Ectodermal cell (in vitro differentiated cells): ENCODE measurements around the gene SDHA.
"Not testable (repeated sequence)": the region's sequence is repeated elsewhere in the genome, so short reads cannot be mapped to it uniquely, and the experiment has no call there.

Source experiments
- H3K27ac ChIP-seq: 2 replicates; pipeline ENCODE4 v1.7.0; 2013; ENCODE audit warnings: mild to moderate bottlenecking, low read depth, low read length; ENCODE audit not compliant: insufficient read depth, poor library complexity, severe bottlenecking
- H3K27me3 ChIP-seq: 2 replicates; pipeline ENCODE4 v1.7.0; 2013; ENCODE audit warnings: mild to moderate bottlenecking, low read length; ENCODE audit not compliant: insufficient read depth, control insufficient read depth, poor library complexity, severe bottlenecking
- H3K36me3 ChIP-seq: one replicate; pipeline ENCODE4 v1.7.0; 2013; ENCODE audit warnings: low read length; ENCODE audit not compliant: control insufficient read depth, insufficient read depth
- H3K4me1 ChIP-seq: one replicate; pipeline ENCODE4 v1.7.0; 2013; ENCODE audit warnings: low read length; ENCODE audit not compliant: control insufficient read depth, insufficient read depth
- H3K4me3 ChIP-seq: 2 replicates; pipeline ENCODE4 v1.7.0; 2013; ENCODE audit warnings: low read depth, low read length, control low read depth; ENCODE audit not compliant: insufficient read depth
- H3K9me3 ChIP-seq: 2 replicates; pipeline ENCODE4 v1.7.0; 2013; ENCODE audit warnings: mild to moderate bottlenecking, low read length, moderate library complexity; ENCODE audit not compliant: control insufficient read depth
- WGBS, 2 experiments: methylation state at CpG; one replicate each; pipeline ENCODE4 v1.1.7; 2013; ENCODE audit warnings: missing lambda C conversion rate in 2 of 2; 5-methylcytosine and 5-hydroxymethylcytosine counted together

SDHA gene

DNA sequence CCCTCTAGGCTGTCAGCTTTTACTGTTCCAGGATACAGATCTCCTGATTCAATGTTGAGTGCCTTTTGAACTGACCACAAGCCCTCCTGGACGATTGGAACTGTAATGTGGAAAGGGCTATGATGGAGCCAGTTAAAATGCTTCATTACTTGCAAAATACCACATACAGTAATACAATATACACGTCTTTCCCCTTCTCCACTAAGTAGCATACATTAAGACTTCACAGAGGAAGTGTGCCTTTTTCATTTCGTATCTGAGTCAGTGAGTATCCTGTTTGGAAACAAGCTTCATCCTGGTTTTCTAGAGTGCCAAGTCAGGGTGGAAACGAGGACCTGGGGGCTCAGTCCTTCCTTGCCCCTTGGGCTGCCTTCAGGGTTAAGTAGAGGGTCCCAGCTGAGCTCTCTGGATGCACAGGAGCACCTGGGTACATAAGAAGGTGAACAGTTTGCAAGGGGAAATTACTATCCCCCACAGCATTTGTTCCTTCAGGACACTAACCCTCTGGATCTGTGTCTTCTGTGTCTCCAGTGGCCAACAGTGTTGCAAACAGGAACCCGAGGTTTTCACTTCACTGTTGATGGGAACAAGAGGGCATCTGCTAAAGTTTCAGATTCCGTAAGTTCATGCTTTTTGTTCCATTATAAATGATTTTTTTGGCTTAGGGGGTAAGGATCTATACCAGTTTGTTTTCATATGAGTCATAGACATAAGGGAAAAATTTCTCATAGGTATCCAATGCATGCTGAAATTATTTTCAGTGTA lies 5.0 kb downstream of the SDHA start:
- peaks cover 11% of the 10 kb centered on the region for H3K36me3 ChIP-seq
- WGBS, 2 experiments: 87 to 91% methylated on average over 6 of the region's 6 CpGs
- not testable (repeated sequence) for H3K27ac ChIP-seq

DNA sequence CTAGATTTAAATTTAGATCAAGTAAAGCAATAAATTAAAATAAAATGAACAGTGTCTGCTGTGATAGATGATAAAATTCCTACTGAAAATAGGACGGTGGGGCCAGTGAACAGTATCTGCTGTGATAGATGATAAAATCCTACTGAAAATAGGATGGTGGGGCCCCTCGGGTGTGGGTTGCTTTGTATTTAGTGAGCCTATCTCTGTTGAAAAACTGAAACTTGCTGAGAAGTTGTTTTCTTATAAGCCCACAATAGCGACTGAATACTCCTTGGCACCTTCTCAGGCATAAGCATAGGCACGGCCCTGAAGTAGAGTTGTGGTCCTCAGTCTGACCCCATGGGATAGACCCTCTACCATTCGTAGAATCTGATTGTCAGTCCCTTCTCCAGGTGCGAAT lies 5.7 kb downstream of the SDHA start:
- WGBS, 2 experiments: 81 to 82% methylated on average over 6 of the region's 6 CpGs

More for the DNA sequence above, 5.0 kb downstream of the SDHA start:
- H3K9me3 ChIP-seq, H3K27me3 ChIP-seq, H3K4me1 ChIP-seq, H3K4me3 ChIP-seq: not testable (repeated sequence)

DNA sequence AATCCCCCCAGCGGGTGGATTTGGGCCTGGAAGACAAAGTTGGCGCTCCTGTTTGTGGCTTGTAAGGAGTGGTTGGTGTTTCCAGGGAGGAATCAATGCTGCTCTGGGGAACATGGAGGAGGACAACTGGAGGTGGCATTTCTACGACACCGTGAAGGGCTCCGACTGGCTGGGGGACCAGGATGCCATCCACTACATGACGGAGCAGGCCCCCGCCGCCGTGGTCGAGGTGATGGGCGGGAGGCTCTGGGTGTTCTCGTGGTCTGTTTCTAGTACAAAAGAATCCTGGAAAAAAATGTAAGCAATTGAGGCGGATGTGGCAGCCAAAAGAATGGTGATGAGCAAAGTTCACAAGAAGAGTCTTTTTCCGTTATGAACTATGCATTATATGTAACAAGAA lies 7.2 kb downstream of the SDHA start:
- Histone ChIP-seq H3K27me3 (no peaks in the 10 kb centered on the region), H3K4me3 (no peak overlapping the region), H3K4me1 (no peaks in the 10 kb centered on the region), H3K36me3 (peaks cover 11% of the 10 kb centered on the region), H3K9me3 (no peaks in the 10 kb centered on the region), H3K27ac (no peak overlapping the region)
- WGBS, 2 experiments: 97% methylated on average over 14 of the region's 14 CpGs

More for the DNA sequence above, 5.7 kb downstream of the SDHA start:
- Histone ChIP-seq H3K27me3 (no peaks in the 10 kb centered on the region), H3K9me3 (no peaks in the 10 kb centered on the region), H3K27ac (no peak overlapping the region), H3K4me1 (peaks cover 4% of the 10 kb centered on the region), H3K36me3 (peaks cover 11% of the 10 kb centered on the region), H3K4me3 (no peak overlapping the region)

- H3K9me3 ChIP-seq, H3K27ac ChIP-seq, H3K4me1 ChIP-seq, H3K4me3 ChIP-seq, H3K27me3 ChIP-seq: not testable (repeated sequence)
- H3K36me3 ChIP-seq: peaks cover 11% of the 10 kb centered on the region
- 93 to 94% methylated on average over 6 of the region's 17 CpGs for WGBS, 2 experiments
These were observed 9.3 kb downstream of the SDHA start for GRCh38 chr5:227375-227774.

DNA sequence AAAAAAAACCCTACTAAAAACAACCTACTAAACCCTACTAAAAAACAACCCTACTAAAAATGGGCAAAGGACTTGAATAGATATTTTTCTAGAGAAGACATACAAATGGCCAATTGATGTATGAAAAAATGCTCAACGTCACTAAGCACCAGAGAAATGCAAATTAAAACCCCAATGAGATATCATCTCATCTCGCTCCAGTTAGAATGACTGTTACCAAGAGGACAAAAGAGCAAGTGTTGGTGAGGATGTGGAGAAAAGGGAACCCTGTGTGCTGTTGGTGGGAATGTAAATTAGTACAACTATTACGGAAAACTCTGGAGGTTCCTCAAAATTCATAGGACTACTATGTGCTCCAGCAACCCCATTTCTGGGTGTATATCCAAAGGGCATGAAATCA lies 10.8 kb downstream of the SDHA start:
- Histone ChIP-seq H3K4me1 (no peaks in the 10 kb centered on the region), H3K4me3 (no peak overlapping the region), H3K36me3 (peaks cover 17% of the 10 kb centered on the region), H3K27me3 (no peaks in the 10 kb centered on the region), H3K9me3 (no peaks in the 10 kb centered on the region), H3K27ac (no peak overlapping the region)
- WGBS, 2 experiments: 62 to 71% methylated on average over 3 of the region's 3 CpGs

DNA sequence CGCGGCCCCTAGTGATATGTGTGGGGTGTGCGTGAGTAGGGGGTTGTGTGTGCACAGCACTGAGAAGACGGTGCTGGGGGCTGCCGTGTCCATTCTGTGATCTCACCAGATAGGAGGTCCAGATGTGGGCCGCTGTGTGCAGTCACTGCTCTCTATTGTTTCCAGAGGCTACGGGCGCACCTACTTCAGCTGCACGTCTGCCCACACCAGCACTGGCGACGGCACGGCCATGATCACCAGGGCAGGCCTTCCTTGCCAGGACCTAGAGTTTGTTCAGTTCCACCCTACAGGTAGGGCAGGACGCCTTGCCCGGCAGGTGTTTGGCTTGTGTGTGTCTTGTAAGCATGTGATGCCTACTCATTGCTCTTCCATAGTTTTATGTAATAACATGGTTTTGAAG lies 12.6 kb downstream of the SDHA start:
- WGBS, 2 experiments: 91 to 95% methylated on average over 14 of the region's 14 CpGs
- H3K36me3 ChIP-seq: peaks cover 6% of the 10 kb centered on the region
- H3K9me3 ChIP-seq: no peaks in the 10 kb centered on the region

DNA sequence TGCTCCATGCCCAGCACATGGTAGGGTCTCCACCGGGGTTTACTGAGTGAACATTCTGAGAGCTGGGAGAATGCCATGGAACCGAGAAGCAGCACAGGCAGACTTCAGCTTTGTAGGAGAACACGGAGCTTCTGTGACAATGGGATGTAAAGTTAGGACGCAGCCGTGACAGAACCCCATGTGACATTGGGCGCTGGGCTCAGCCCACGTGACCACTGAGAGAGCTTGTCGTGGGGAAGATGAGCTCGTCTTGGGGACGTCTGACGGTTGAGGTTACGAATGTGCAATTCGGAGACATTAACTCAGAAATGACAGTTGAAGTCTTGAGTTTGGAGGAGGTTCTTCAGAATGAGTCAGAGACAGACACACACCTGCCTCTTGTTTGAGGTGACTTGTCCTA lies 13.5 kb downstream of the SDHA start:
- Histone ChIP-seq H3K4me3 (no peak overlapping the region), H3K27me3 (no peaks in the 10 kb centered on the region), H3K27ac (no peak overlapping the region), H3K4me1 (no peaks in the 10 kb centered on the region), H3K36me3 (peaks cover 6% of the 10 kb centered on the region), H3K9me3 (no peaks in the 10 kb centered on the region)
- WGBS, 2 experiments: 90 to 95% methylated on average over 13 of the region's 13 CpGs

More for the DNA sequence above, 12.6 kb downstream of the SDHA start:
- Histone ChIP-seq H3K27ac (no peak overlapping the region), H3K27me3 (no peaks in the 10 kb centered on the region), H3K4me3 (no peak overlapping the region), H3K4me1 (no peaks in the 10 kb centered on the region)

DNA sequence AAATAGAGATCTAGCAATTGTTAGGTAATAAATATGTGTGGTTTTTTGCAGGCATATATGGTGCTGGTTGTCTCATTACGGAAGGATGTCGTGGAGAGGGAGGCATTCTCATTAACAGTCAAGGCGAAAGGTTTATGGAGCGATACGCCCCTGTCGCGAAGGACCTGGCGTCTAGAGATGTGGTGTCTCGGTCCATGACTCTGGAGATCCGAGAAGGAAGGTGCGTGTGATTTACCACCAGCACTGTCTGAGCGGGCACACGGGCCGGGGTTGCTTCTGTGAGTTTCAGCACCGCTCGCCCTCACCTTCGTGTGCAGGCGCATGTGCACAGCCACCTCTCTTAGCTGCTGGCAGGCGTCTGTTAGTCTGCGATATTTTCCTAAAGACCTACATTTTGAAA lies 15.3 kb downstream of the SDHA start:
- not testable (repeated sequence) for H3K4me1 ChIP-seq, H3K27ac ChIP-seq, H3K27me3 ChIP-seq, H3K36me3 ChIP-seq, H3K4me3 ChIP-seq, H3K9me3 ChIP-seq
- WGBS, 2 experiments: 96 to 97% methylated on average over 20 of the region's 20 CpGs

DNA sequence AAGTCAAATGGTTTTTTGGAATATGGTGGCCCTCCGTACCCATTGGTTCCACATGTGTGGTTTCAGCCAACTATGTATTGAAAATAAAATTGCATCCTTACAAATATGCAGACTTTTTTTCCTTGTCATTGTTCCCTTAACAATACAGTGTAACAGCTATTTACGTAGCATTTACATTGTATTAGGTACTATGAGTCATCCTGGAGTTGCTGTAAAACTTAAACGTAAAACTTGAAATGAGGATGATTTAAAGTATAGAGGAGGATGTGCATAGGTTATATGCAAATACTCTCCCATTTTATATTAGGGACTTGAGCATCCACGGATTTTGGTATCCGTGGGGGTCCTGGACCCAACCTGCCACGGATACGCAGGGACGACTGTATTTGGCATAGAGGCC lies 16.3 kb downstream of the SDHA start:
- H3K9me3 ChIP-seq: no peaks in the 10 kb centered on the region
- H3K4me3 ChIP-seq: no peak overlapping the region
- no peaks in the 10 kb centered on the region for H3K4me1 ChIP-seq
- peaks cover 10% of the 10 kb centered on the region for H3K36me3 ChIP-seq
- 93 to 95% methylated on average over 5 to 8 of the region's 8 CpGs for WGBS, 2 experiments
- no peak overlapping the region for H3K27ac ChIP-seq
- no peaks in the 10 kb centered on the region for H3K27me3 ChIP-seq

- not testable (repeated sequence) for H3K4me1 ChIP-seq, H3K9me3 ChIP-seq, H3K27me3 ChIP-seq, H3K4me3 ChIP-seq, H3K27ac ChIP-seq
- peaks cover 12% of the 10 kb centered on the region for H3K36me3 ChIP-seq
- 96 to 98% methylated on average over 4 of the region's 9 CpGs for WGBS, 2 experiments
These were observed 17.4 kb downstream of the SDHA start for GRCh38 chr5:235527-235926.

DNA sequence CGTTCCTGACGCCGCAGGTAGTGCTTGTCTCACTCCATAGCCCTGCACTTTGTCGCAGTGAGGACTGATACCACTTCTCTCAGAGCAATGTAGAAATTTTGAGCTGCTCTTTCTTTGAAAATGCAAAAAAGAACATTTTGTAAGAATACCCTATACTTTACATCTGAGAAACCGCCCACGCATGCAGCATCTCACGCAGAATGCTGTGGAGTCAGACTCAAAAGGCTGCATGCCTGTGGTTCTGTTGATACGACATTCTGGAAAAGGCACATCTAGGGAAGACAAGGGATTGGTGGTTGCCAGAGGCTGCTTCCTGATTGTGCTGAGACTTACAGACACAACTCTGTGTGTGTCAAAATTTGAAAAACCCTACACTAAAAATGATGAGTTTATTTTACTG lies 19.8 kb downstream of the SDHA start:
- H3K27me3 ChIP-seq, H3K4me3 ChIP-seq, H3K4me1 ChIP-seq, H3K9me3 ChIP-seq, H3K27ac ChIP-seq: not testable (repeated sequence)
- H3K36me3 ChIP-seq: peaks cover 25% of the 10 kb centered on the region
- WGBS, 2 experiments: 95 to 99% methylated on average over 8 of the region's 8 CpGs
